ENCODE measurements around the gene PINK1. TPM values are rescaled to one million over a fixed set of nuclear protein-coding genes. Genes with fewer than 3 reads are reported as not detected.

The PINK1 gene
- total RNA-seq, 1 donor from 2014 or later: 3.4 TPM

- TF ChIP-seq CTCF (IDR thresholded peaks at IDR 0.05): no peak
- Mint-ChIP-seq H3K27ac (no peak overlapping the region), H3K36me3 (ENCODE audit: low read depth) (no peaks in the 10 kb centered on the region), H3K27me3 (peaks cover 13% of the 10 kb centered on the region), H3K4me3 (no peak overlapping the region), H3K4me1 (no peaks in the 10 kb centered on the region), H3K9me3 (no peaks in the 10 kb centered on the region)
- DNase-seq (no peak), ATAC-seq (ENCODE audit: low read depth) (no peak)
- CTCF ChIA-PET: no interaction called here
- POLR2A ChIA-PET: no interaction called here
- intact Hi-C loops (cut with micrococcal nuclease): no loop called here
Measured at GRCh38 chr1:20618550-20618949, 14.7 kb upstream of the PINK1 start.

- no peaks in the 10 kb centered on the region for H3K9me3 Mint-ChIP-seq
- POLR2A ChIA-PET: no interaction called here
- DNase-seq: no peak
- no peak for ATAC-seq (ENCODE audit: low read depth)
- H3K4me3 Mint-ChIP-seq: no peak overlapping the region
- TF ChIP-seq CTCF (IDR thresholded peaks at IDR 0.05): no peak
- peaks cover 18% of the 10 kb centered on the region for H3K27me3 Mint-ChIP-seq
- intact Hi-C loops (cut with micrococcal nuclease): no loop called here
- CTCF ChIA-PET: no interaction called here
- no peaks in the 10 kb centered on the region for H3K36me3 Mint-ChIP-seq (ENCODE audit: low read depth)
- no peaks in the 10 kb centered on the region for H3K4me1 Mint-ChIP-seq
- H3K27ac Mint-ChIP-seq: no peak overlapping the region
Measured at GRCh38 chr1:20619999-20620398, 13.3 kb upstream of the PINK1 start.

- no peak for ATAC-seq (ENCODE audit: low read depth)
- CTCF ChIA-PET: no interaction called here
- Mint-ChIP-seq H3K27ac (no peak overlapping the region), H3K27me3 (peaks cover 14% of the 10 kb centered on the region), H3K9me3 (no peaks in the 10 kb centered on the region), H3K36me3 (ENCODE audit: low read depth) (no peaks in the 10 kb centered on the region), H3K4me1 (no peaks in the 10 kb centered on the region), H3K4me3 (no peak overlapping the region)
- no peak for TF ChIP-seq CTCF (IDR thresholded peaks at IDR 0.05)
- POLR2A ChIA-PET: no interaction called here
- intact Hi-C loops (cut with micrococcal nuclease): no loop called here
- no peak for DNase-seq
Measured at GRCh38 chr1:20621012-20621411, 12.2 kb upstream of the PINK1 start.

GRCh38 chr1:20624709-20625108, 8.5 kb upstream of the PINK1 start:
- Mint-ChIP-seq H3K36me3 (ENCODE audit: low read depth) (no peaks in the 10 kb centered on the region), H3K4me1 (no peaks in the 10 kb centered on the region), H3K9me3 (peaks cover 18% of the 10 kb centered on the region), H3K27ac (no peak overlapping the region), H3K4me3 (no peak overlapping the region), H3K27me3 (peaks cover 21% of the 10 kb centered on the region)
- TF ChIP-seq CTCF (IDR thresholded peaks at IDR 0.05): no peak
- intact Hi-C loops (cut with micrococcal nuclease): no loop called here
- DNase-seq (no peak), ATAC-seq (ENCODE audit: low read depth) (no peak)
- ChIA-PET CTCF (no interaction called here), POLR2A (no interaction called here)

GRCh38 chr1:20625176-20626097, 7.8 kb upstream of the PINK1 start:
- CTCF ChIA-PET: no interaction called here
- ATAC-seq (ENCODE audit: low read depth): no peak
- no peak overlapping the region for H3K27ac Mint-ChIP-seq
- no peaks in the 10 kb centered on the region for H3K4me1 Mint-ChIP-seq
- peaks cover 18% of the 10 kb centered on the region for H3K9me3 Mint-ChIP-seq
- intact Hi-C loops (cut with micrococcal nuclease): no loop called here
- TF ChIP-seq CTCF (IDR thresholded peaks at IDR 0.05): no peak
- peaks cover 18% of the 10 kb centered on the region for H3K27me3 Mint-ChIP-seq
- POLR2A ChIA-PET: no interaction called here
- H3K36me3 Mint-ChIP-seq (ENCODE audit: low read depth): no peaks in the 10 kb centered on the region
- no peak overlapping the region for H3K4me3 Mint-ChIP-seq
- DNase-seq: no peak

All from activated B cell treated with CpG ODN at 0.5 μM for 24 hours (primary cell).